Mesendoderm (in vitro differentiated cells): Measurements from ENCODE around the gene CDC123.

Experiments
- DNase-seq: peaks from one replicate; pipeline ENCODE4 v3.0.0; 2013
- H2AK5ac ChIP-seq: 2 replicates; pipeline ENCODE4 v1.6.1; 2013; ENCODE audit warnings: low read length, inconsistent platforms
- H2BK120ac ChIP-seq: 2 replicates; pipeline ENCODE4 v1.6.1; 2013; ENCODE audit warnings: low read depth, mild to moderate bottlenecking, low read length, moderate library complexity, mixed read lengths
- H2BK15ac ChIP-seq: replicated peaks from 2 replicates; pipeline ENCODE4 v1.6.1; 2013; ENCODE audit warnings: low read depth, mild to moderate bottlenecking, moderate library complexity
- H2BK5ac ChIP-seq: 2 replicates; pipeline ENCODE4 v1.6.1; 2013; ENCODE audit warnings: low read length, inconsistent platforms
- H3K18ac ChIP-seq: 2 replicates; pipeline ENCODE4 v1.6.1; 2013; ENCODE audit warnings: mild to moderate bottlenecking, low read length, mixed read lengths
- H3K23ac ChIP-seq: one replicate; pipeline ENCODE4 v1.6.1; 2013; ENCODE audit warnings: low read length
- H3K27ac ChIP-seq: 2 replicates; pipeline ENCODE4 v1.5.1; 2013; ENCODE audit warnings: low read depth, mild to moderate bottlenecking, inconsistent platforms, low read length, moderate library complexity
- H3K27me3 ChIP-seq: 2 replicates; pipeline ENCODE4 v1.6.1; 2013; ENCODE audit warnings: low read length, control low read depth, mild to moderate bottlenecking, inconsistent platforms; ENCODE audit not compliant: insufficient read depth, poor library complexity
- H3K36me3 ChIP-seq: 2 replicates; pipeline ENCODE4 v1.6.1; 2013; ENCODE audit warnings: low read length, inconsistent platforms; ENCODE audit not compliant: control insufficient read depth, insufficient read depth
- H3K4ac ChIP-seq: one replicate; pipeline ENCODE4 v1.6.1; 2013; ENCODE audit warnings: low read depth, mild to moderate bottlenecking, low read length, moderate library complexity
- H3K4me1 ChIP-seq: 2 replicates; pipeline ENCODE4 v1.6.1; 2013; ENCODE audit warnings: low read depth, low read length, inconsistent platforms; ENCODE audit not compliant: control insufficient read depth
- H3K4me2 ChIP-seq: 2 replicates; pipeline ENCODE4 v1.6.1; 2013; ENCODE audit warnings: low read length
- H3K4me3 ChIP-seq: 2 replicates; pipeline ENCODE4 v1.5.1; 2013; ENCODE audit warnings: mild to moderate bottlenecking, low read length
- H3K56ac ChIP-seq: one replicate; pipeline ENCODE4 v1.6.1; 2013; ENCODE audit warnings: low read length
- H3K79me1 ChIP-seq: 2 replicates; pipeline ENCODE4 v1.6.1; 2013; ENCODE audit warnings: low read length, inconsistent platforms
- H3K79me2 ChIP-seq: 2 replicates; pipeline ENCODE4 v1.6.1; 2013; ENCODE audit warnings: mild to moderate bottlenecking, low read length; ENCODE audit not compliant: control insufficient read depth, insufficient read depth
- H3K9ac ChIP-seq: 2 replicates; pipeline ENCODE4 v1.6.1; 2013; ENCODE audit warnings: low read length, inconsistent platforms
- H4K5ac ChIP-seq: one replicate; pipeline ENCODE4 v1.6.1; 2013; ENCODE audit warnings: low read length
- H4K8ac ChIP-seq: one replicate; pipeline ENCODE4 v1.6.1; 2013; ENCODE audit warnings: low read depth, mild to moderate bottlenecking, control low read depth, low read length, moderate library complexity
- WGBS: extraction: QIAGEN DNeasy Blood & Tissue Kit; methylation state at CpG from one replicate; pipeline ENCODE4 v1.1.7; 2013; ENCODE audit warnings: low lambda C conversion rate, missing lambda C conversion rate; ENCODE audit not compliant: insufficient coverage; ENCODE audit errors: extremely low coverage; 5-methylcytosine and 5-hydroxymethylcytosine counted together

Gene CDC123

GRCh38 chr10:12177642-12178041 lies 18.3 kb upstream of the CDC123 start:
- H3K4me2 ChIP-seq, result no peak overlapping the region
- H3K27ac ChIP-seq, result no peak overlapping the region
- H3K4me1 ChIP-seq, result no peaks in the 10 kb centered on the region
- no peak overlapping the region for H2BK5ac ChIP-seq
- H4K5ac ChIP-seq, result no peak overlapping the region
- WGBS, result no CpG with 5 or more reads among the region's 9 CpGs
- no peak overlapping the region for H2AK5ac ChIP-seq
- no peak for DNase-seq
- H2BK15ac ChIP-seq, result no peak overlapping the region
- peaks cover 2% of the 10 kb centered on the region for H3K79me1 ChIP-seq
- H3K4ac ChIP-seq, result no peak overlapping the region
- no peak overlapping the region for H2BK120ac ChIP-seq
- no peak overlapping the region for H4K8ac ChIP-seq
- no peak overlapping the region for H3K18ac ChIP-seq
- H3K36me3 ChIP-seq, result peaks cover 5% of the 10 kb centered on the region
- H3K9ac ChIP-seq, result no peak overlapping the region
- no peak overlapping the region for H3K56ac ChIP-seq
- H3K23ac ChIP-seq, result no peak overlapping the region
- no peaks in the 10 kb centered on the region for H3K27me3 ChIP-seq
- no peaks in the 10 kb centered on the region for H3K79me2 ChIP-seq
- no peak overlapping the region for H3K4me3 ChIP-seq

DNA sequence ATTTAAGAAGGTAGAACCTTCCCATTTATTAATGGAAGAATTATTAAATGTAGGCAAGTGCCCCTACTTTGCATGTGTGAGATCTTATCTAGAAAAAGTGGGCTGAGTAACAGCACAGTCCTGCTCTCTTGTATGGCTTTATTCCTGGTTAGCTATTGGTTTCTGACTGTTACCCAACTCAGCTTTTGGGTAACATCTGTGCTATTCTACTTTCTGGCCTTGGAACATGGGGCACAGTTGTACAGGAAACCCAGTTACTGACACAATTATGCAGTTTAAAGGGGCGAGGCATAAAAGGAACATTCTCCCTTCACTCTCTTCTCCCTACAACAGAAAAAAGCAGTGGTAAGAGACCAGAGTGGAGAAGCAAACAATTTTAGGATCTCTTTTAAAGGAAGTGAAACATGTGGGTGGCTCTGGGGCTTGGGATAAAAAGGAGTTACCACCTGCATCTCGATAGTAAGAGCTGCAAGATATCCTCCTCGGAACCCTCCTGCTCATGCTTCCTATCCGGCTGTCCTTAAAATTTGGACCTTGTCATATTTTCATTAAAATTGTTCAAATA lies 16.3 kb upstream of the CDC123 start:
- H3K36me3 ChIP-seq, result peaks cover 5% of the 10 kb centered on the region
- no peaks in the 10 kb centered on the region for H3K27me3 ChIP-seq
- H3K4me2 ChIP-seq, result no peak overlapping the region
- H3K79me1 ChIP-seq, result peaks cover 2% of the 10 kb centered on the region
- no peaks in the 10 kb centered on the region for H3K79me2 ChIP-seq
- no peak overlapping the region for H4K5ac ChIP-seq
- no peak overlapping the region for H3K27ac ChIP-seq
- no peak overlapping the region for H3K9ac ChIP-seq
- H3K4ac ChIP-seq, result no peak overlapping the region
- H2AK5ac ChIP-seq, result no peak overlapping the region
- H3K4me1 ChIP-seq, result no peaks in the 10 kb centered on the region
- H2BK5ac ChIP-seq, result no peak overlapping the region
- H2BK15ac ChIP-seq, result no peak overlapping the region
- no peak for DNase-seq
- no peak overlapping the region for H3K56ac ChIP-seq
- WGBS, result no CpG with 5 or more reads among the region's 4 CpGs
- no peak overlapping the region for H2BK120ac ChIP-seq
- H3K4me3 ChIP-seq, result no peak overlapping the region
- no peak overlapping the region for H3K18ac ChIP-seq
- H4K8ac ChIP-seq, result no peak overlapping the region
- H3K23ac ChIP-seq, result no peak overlapping the region

- no peak overlapping the region for H3K9ac ChIP-seq
- peaks cover 2% of the 10 kb centered on the region for H3K79me1 ChIP-seq
- H3K79me2 ChIP-seq, result no peaks in the 10 kb centered on the region
- H3K4me2 ChIP-seq, result no peak overlapping the region
- no peak overlapping the region for H4K8ac ChIP-seq
- no CpG with 5 or more reads among the region's 9 CpGs for WGBS
- H4K5ac ChIP-seq, result no peak overlapping the region
- H3K18ac ChIP-seq, result no peak overlapping the region
- H2BK15ac ChIP-seq, result no peak overlapping the region
- H2AK5ac ChIP-seq, result no peak overlapping the region
- no peak overlapping the region for H3K23ac ChIP-seq
- H2BK120ac ChIP-seq, result no peak overlapping the region
- peaks cover 7% of the 10 kb centered on the region for H3K36me3 ChIP-seq
- no peak overlapping the region for H3K4me3 ChIP-seq
- H3K4ac ChIP-seq, result no peak overlapping the region
- no peaks in the 10 kb centered on the region for H3K4me1 ChIP-seq
- H3K56ac ChIP-seq, result no peak overlapping the region
- H3K27me3 ChIP-seq, result no peaks in the 10 kb centered on the region
- no peak overlapping the region for H3K27ac ChIP-seq
- H2BK5ac ChIP-seq, result no peak overlapping the region
- peak; percentile 63 for DNase-seq
Measured at GRCh38 chr10:12180221-12180974, 15.6 kb upstream of the CDC123 start.

DNA sequence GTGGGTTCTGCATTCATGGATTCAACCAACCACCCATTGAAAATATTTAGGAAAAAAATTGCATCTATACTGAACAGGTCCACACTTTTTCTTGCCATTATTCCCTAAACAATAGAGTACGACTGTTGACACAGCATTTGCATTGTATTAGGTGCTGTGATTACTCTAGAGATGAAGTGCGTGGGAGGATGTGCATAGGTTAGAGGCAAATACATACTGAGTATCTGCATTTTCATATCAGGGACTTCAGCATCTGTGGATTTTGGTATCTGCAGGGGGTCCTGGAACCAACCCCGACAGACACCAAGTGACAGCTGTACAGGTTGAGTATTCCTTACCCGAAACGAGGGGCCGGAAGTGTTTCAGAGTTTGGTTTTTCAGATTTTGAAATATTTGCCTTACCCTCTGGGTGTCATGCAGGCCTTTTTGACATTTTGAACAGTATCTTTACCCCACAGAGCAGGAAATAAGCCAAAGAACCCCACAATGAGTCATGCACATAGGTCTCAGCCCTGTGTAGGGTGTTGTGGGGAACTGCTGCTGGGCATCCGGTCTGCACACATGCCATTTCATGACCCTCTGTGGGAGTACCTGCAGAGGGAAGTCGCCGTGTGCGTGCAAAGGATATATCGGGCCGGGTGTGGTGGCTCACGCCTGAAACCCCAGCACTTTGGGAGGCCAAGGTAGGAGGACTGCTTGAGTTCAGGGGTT lies 14.8 kb upstream of the CDC123 start:
- no CpG with 5 or more reads among the region's 13 CpGs for WGBS

DNA sequence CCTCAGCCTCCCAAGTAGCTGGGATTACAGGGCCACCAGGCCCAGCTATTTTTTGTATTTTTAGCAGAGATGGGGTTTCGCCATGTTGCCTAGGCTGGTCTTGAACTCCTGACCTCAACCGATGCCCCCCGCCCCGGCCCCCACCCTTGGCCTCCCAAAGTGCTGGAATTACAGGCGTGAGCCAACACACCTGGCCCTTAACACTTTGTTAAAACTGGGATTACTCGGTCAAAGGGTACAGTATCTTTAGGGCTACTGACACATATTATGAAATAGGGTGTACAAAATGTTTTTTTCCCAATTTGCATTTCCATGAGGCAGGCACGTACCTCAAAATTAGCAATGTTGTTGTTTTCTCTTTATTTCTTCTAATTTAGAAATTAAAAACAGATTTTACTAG lies 11.8 kb upstream of the CDC123 start:
- H4K8ac ChIP-seq, result no peak overlapping the region
- no peak overlapping the region for H2BK5ac ChIP-seq
- WGBS, result no CpG with 5 or more reads among the region's 7 CpGs
- no peak overlapping the region for H3K9ac ChIP-seq
- no peak overlapping the region for H2AK5ac ChIP-seq
- H3K4me1 ChIP-seq, result no peaks in the 10 kb centered on the region
- no peak for DNase-seq
- H2BK120ac ChIP-seq, result no peak overlapping the region
- H3K79me2 ChIP-seq, result peaks cover 3% of the 10 kb centered on the region
- H2BK15ac ChIP-seq, result no peak overlapping the region
- no peak overlapping the region for H3K56ac ChIP-seq
- no peak overlapping the region for H3K4me2 ChIP-seq
- H3K79me1 ChIP-seq, result peaks cover 3% of the 10 kb centered on the region
- H3K4ac ChIP-seq, result no peak overlapping the region
- no peaks in the 10 kb centered on the region for H3K27me3 ChIP-seq
- no peak overlapping the region for H3K23ac ChIP-seq
- H3K27ac ChIP-seq, result no peak overlapping the region
- H3K18ac ChIP-seq, result no peak overlapping the region
- H3K4me3 ChIP-seq, result no peak overlapping the region
- no peak overlapping the region for H4K5ac ChIP-seq
- H3K36me3 ChIP-seq, result peaks cover 4% of the 10 kb centered on the region

More for the DNA sequence above, 14.8 kb upstream of the CDC123 start:
- peaks cover 2% of the 10 kb centered on the region for H3K79me1 ChIP-seq
- no peak overlapping the region for H3K4ac ChIP-seq
- no peak overlapping the region for H2BK120ac ChIP-seq
- H2BK5ac ChIP-seq, result no peak overlapping the region
- H3K36me3 ChIP-seq, result peaks cover 7% of the 10 kb centered on the region
- no peak overlapping the region for H3K4me3 ChIP-seq
- H3K79me2 ChIP-seq, result no peaks in the 10 kb centered on the region
- no peak for DNase-seq
- H3K27me3 ChIP-seq, result no peaks in the 10 kb centered on the region
- H3K56ac ChIP-seq, result no peak overlapping the region
- H4K5ac ChIP-seq, result no peak overlapping the region
- no peak overlapping the region for H3K9ac ChIP-seq
- H3K23ac ChIP-seq, result peak overlapping the region; percentile 59
- no peak overlapping the region for H2AK5ac ChIP-seq
- no peak overlapping the region for H2BK15ac ChIP-seq
- H3K4me1 ChIP-seq, result no peaks in the 10 kb centered on the region
- H3K4me2 ChIP-seq, result no peak overlapping the region
- H3K18ac ChIP-seq, result no peak overlapping the region
- H4K8ac ChIP-seq, result no peak overlapping the region
- H3K27ac ChIP-seq, result no peak overlapping the region
